Activated CD8-positive, alpha-beta T cell treated with anti-CD3 and anti-CD28 coated beads for 36 hours (primary cell): ENCODE results near the gene SH3GL3. TPM values are rescaled to one million over a fixed set of nuclear protein-coding genes. Genes with fewer than 3 reads are reported as not detected.

ENCODE experiments used
- ATAC-seq: fragments of 200-7000 bp; cut with Tn5 transposase; one replicate; pipeline ENCODE4 v1.10.0; 2021; ENCODE audit warnings: mild to moderate bottlenecking, moderate library complexity
- CTCF ChIA-PET: fragments of 350-600 bp; sonication (Branson Sonifier 250); formaldehyde crosslinking; loops from one replicate; lab custom pipeline; 2021; ENCODE audit warnings: antibody characterized with exemption; lab: Charles Lee
- POLR2A ChIA-PET: fragments of 350-600 bp; sonication (Branson Sonifier 250); formaldehyde crosslinking; loops from one replicate; lab custom pipeline; 2021; ENCODE audit warnings: antibody characterized with exemption; lab: Charles Lee
- DNase-seq: peaks from one replicate; pipeline ENCODE4 v3.0.0-alpha.2; 2020
- H3K27ac Mint-ChIP-seq: one replicate; pipeline ENCODE4 v1.8.0; 2021; ENCODE audit warnings: mild to moderate bottlenecking, mixed read lengths
- H3K27me3 Mint-ChIP-seq: one replicate; pipeline ENCODE4 v1.8.0; 2021; ENCODE audit warnings: mixed read lengths
- H3K36me3 Mint-ChIP-seq: one replicate; pipeline ENCODE4 v1.8.0; 2021; ENCODE audit warnings: low read depth, mixed read lengths
- H3K4me1 Mint-ChIP-seq: one replicate; pipeline ENCODE4 v1.8.0; 2021; ENCODE audit warnings: low read depth, mixed read lengths
- H3K4me3 Mint-ChIP-seq: one replicate; pipeline ENCODE4 v1.8.0; 2021; ENCODE audit warnings: mild to moderate bottlenecking, moderate library complexity, mixed read lengths
- H3K9me3 Mint-ChIP-seq: one replicate; pipeline ENCODE4 v1.8.0; 2021; ENCODE audit warnings: mixed read lengths
- intact Hi-C: fragments of 100-400 bp; cut with micrococcal nuclease; formaldehyde crosslinking; loops from one replicate; pipeline ENCODE4 v1.10.0; 2022
- total RNA-seq, 2 experiments: library from RNA; stranded (reverse); gene quantifications; one replicate each; pipeline ENCODE4 v1.2.3, GENCODE V29; 2021
- TF ChIP-seq, protein P1 (sequence below): fragments of 200-600 bp; IDR thresholded peaks from one replicate; pipeline ENCODE4 v1.8.0; 2022; ENCODE audit warnings: antibody characterized with exemption, mild to moderate bottlenecking

SH3GL3 gene
- total RNA-seq, 2 experiments from 2014 or later, result not detected

DNA sequence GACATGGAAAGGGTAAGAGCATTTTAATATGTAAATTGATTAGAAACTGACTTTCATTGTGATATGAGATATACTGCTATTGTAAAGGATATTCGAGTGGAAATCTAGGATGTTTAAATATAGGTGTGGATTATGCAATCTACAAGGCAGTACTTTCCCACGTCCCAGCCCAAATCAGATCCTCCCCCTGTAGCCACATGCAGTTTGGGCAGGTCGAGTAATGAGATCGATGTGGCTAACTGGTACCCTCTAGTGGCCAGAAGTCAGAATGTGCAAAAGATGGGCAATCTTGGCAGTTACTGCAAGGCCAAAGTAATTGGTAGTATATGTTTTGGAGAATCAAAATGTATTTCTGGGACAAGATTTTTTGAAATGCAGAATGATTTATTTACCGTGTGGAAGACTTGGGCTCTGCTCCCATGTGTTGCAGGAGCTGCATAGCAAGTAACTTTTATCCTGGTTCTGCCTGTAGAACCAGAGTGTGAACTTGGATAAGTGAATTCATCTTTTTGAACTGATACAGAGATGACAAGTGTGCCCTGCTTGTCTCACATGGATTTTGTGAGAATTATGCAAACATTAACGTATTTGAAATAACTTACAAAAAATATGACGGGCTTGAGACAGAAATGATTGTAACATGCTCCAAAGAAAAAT, 112.3 kb downstream of the SH3GL3 start:
- no peak overlapping the region for H3K4me3 Mint-ChIP-seq
- intact Hi-C loops, result loop anchor here (2.0 to 10.0 kb wide), 2 partner anchors 121 to 305 kb away; no protein-coding TSS in a partner anchor
- no peaks in the 10 kb centered on the region for H3K36me3 Mint-ChIP-seq
- TF ChIP-seq, protein P1, sequence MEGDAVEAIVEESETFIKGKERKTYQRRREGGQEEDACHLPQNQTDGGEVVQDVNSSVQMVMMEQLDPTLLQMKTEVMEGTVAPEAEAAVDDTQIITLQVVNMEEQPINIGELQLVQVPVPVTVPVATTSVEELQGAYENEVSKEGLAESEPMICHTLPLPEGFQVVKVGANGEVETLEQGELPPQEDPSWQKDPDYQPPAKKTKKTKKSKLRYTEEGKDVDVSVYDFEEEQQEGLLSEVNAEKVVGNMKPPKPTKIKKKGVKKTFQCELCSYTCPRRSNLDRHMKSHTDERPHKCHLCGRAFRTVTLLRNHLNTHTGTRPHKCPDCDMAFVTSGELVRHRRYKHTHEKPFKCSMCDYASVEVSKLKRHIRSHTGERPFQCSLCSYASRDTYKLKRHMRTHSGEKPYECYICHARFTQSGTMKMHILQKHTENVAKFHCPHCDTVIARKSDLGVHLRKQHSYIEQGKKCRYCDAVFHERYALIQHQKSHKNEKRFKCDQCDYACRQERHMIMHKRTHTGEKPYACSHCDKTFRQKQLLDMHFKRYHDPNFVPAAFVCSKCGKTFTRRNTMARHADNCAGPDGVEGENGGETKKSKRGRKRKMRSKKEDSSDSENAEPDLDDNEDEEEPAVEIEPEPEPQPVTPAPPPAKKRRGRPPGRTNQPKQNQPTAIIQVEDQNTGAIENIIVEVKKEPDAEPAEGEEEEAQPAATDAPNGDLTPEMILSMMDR, result peak; percentile 76
- peak; percentile 65 for DNase-seq
- peaks cover 7% of the 10 kb centered on the region for H3K27me3 Mint-ChIP-seq
- ChIA-PET CTCF (interaction anchor here (0.7 to 5.7 kb wide), 10 partner anchors 8 to 314 kb away, joined by 3 to 64 read pairs (median 5); no protein-coding TSS in a partner anchor), POLR2A (no interaction called here)
- no peaks in the 10 kb centered on the region for H3K9me3 Mint-ChIP-seq
- H3K27ac Mint-ChIP-seq, result no peak overlapping the region
- no peaks in the 10 kb centered on the region for H3K4me1 Mint-ChIP-seq
- ATAC-seq, result peak; percentile 65

DNA sequence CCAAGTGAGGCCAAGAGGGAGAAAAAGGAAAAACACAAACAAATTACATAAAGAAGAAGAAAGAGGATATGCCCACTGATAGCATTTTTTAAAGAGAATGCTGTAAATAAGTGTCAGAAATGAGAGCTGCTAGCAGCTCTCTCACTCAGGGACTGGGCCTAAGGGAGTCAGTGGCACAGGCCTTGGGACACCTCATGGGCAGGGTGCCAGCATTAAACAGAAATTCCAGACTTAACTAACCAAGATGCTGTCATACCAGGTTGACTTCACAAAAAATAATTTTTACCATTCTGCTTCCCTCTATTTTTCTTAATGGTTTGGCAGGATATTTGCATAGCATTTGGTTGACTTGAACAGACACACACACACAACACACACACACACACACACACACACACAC, 114.5 kb downstream of the SH3GL3 start:
- no peaks in the 10 kb centered on the region for H3K9me3 Mint-ChIP-seq
- H3K4me1 Mint-ChIP-seq, result no peaks in the 10 kb centered on the region
- ChIA-PET POLR2A (interaction anchor here (0.7 kb wide), 1 partner anchor 16 kb away, joined by 3 read pairs; no protein-coding TSS in a partner anchor), CTCF (interaction anchor here (1.0 to 5.7 kb wide), 8 partner anchors 10 to 463 kb away, joined by 3 to 64 read pairs (median 6); no protein-coding TSS in a partner anchor)
- TF ChIP-seq, protein P1, result no peak
- DNase-seq (no peak), ATAC-seq (no peak)
- H3K27ac Mint-ChIP-seq, result no peak overlapping the region
- H3K27me3 Mint-ChIP-seq, result peaks cover 5% of the 10 kb centered on the region
- no peaks in the 10 kb centered on the region for H3K36me3 Mint-ChIP-seq
- intact Hi-C loops, result loop anchor here (10.0 kb wide), 1 partner anchor 463 kb away; no protein-coding TSS in a partner anchor
- H3K4me3 Mint-ChIP-seq, result no peak overlapping the region

DNA sequence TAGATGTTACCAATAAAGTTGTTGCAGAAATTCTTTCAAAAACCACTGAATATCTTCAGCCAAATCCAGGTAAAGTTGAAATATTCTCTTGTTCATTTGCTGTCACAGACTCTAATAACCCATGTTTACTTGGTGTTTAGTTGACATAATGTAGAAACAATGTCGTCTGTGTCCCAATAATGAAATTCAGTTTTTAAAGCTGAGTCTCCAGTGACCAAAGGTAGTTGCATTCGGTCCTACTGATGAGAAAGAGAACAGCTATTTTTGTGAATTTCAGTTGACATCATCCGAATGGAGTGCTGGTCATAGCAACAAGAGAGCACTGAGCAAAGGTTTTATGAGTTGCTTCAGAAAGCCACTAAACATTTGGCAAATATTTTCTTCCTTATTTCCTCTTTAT, 118.0 kb downstream of the SH3GL3 start:
- no peaks in the 10 kb centered on the region for H3K36me3 Mint-ChIP-seq
- ChIA-PET CTCF (interaction anchor here (0.6 to 3.1 kb wide), 13 partner anchors 9 to 492 kb away, joined by 3 to 18 read pairs (median 3); no protein-coding TSS in a partner anchor), POLR2A (no interaction called here)
- no peaks in the 10 kb centered on the region for H3K27me3 Mint-ChIP-seq
- H3K4me3 Mint-ChIP-seq, result no peak overlapping the region
- H3K9me3 Mint-ChIP-seq, result no peaks in the 10 kb centered on the region
- intact Hi-C loops, result loop anchor here (10.0 kb wide), 1 partner anchor 460 kb away; no protein-coding TSS in a partner anchor
- H3K4me1 Mint-ChIP-seq, result no peaks in the 10 kb centered on the region
- no peak overlapping the region for H3K27ac Mint-ChIP-seq
- ATAC-seq, result no peak
- TF ChIP-seq, protein P1, result no peak
- DNase-seq, result no peak

DNA sequence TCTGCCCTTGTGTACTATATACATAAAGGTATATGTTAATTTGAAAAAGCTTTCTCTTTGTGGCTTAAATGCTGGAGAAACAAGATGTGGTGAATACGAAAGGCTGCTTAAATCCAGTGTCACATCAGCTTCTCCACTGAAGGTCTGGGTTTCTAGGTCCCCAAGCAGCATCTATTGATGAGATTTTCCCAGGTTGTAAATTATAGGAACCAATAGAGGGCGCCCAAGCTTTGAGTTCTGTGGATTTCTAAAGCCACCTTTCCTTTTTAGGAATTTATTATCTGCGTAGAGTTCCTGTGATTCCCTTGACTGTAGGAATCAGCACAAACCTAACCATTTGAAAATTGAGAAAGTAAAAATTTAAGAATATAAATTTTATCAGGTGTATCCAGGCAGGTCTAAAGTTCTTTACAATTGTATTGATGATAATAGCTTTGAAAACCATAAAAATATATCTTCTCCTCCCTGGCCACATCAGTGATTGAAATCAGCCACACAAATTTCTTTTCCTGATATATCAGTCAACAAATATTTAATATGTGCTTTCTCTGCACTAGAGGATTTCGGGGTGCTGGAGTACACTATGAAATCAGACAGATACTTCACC, 118.5 kb downstream of the SH3GL3 start:
- H3K4me3 Mint-ChIP-seq, result no peak overlapping the region
- H3K36me3 Mint-ChIP-seq, result no peaks in the 10 kb centered on the region
- H3K4me1 Mint-ChIP-seq, result no peaks in the 10 kb centered on the region
- H3K27ac Mint-ChIP-seq, result no peak overlapping the region
- ChIA-PET CTCF (interaction anchor here (0.6 to 3.1 kb wide), 14 partner anchors 8 to 492 kb away, joined by 3 to 18 read pairs (median 3); no protein-coding TSS in a partner anchor), POLR2A (no interaction called here)
- TF ChIP-seq, protein P1, result peak; percentile 70
- H3K9me3 Mint-ChIP-seq, result no peaks in the 10 kb centered on the region
- intact Hi-C loops, result loop anchor here (10.0 kb wide), 1 partner anchor 459 kb away; no protein-coding TSS in a partner anchor
- ATAC-seq (no peak), DNase-seq (no peak)
- no peaks in the 10 kb centered on the region for H3K27me3 Mint-ChIP-seq
